ENCODE data around the gene SCAANT1. TPM values are rescaled to one million over a fixed set of nuclear protein-coding genes. Genes with fewer than 3 reads are reported as not detected.

SCAANT1 gene
- total RNA-seq, 1 experiment from 2014 or later, result not detected

DNA sequence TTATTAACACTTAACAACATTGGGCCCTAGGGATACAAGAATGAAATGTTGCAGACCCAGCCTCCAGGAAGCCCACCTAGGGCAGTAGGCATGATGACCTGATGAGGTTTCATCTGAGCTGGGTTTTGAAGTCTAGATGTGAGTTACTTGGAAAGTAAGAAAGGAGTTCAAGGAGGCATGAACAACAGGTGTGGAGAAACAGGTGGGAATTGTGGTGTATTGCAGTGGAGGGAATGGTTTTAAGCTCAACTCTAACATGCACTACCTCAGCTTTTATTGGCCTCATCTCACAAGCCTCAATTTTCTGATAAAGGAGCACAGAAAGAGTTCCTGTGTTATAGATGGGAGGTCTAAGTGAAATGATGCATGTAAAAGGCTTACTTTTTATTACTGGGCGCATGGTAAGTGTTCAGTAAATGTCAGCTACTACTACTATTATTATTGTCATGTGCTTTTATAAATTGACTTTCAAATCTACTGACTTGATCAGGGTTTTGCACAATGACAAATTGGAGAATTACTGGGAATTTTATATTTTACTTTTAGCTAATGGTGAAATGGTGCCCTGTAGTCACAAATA, 19.3 kb downstream of the SCAANT1 start:
- no peak overlapping the region for H4K5ac ChIP-seq (ENCODE audit: insufficient read length, low read depth, low read length)
- no peak overlapping the region for H2BK120ac ChIP-seq (ENCODE audit: low read depth, low read length, poor library complexity, severe bottlenecking)
- no peaks in the 10 kb centered on the region for H3K79me1 ChIP-seq (ENCODE audit: insufficient read depth, low read depth, low read length, poor library complexity, severe bottlenecking)
- H3K36me3 Mint-ChIP-seq (ENCODE audit: insufficient read depth in 1 of 3, low read depth in 3 of 3), result peaks cover 0 to 2% (median 0%) of the 10 kb centered on the region in 3 experiments; a peak in 2 of 7 replicates
- no peak overlapping the region for H2BK12ac ChIP-seq (ENCODE audit: insufficient read length, low read depth, low read length)
- H2AFZ ChIP-seq (ENCODE audit: low read length), result no peak overlapping the region
- TF ChIP-seq, protein P1, sequence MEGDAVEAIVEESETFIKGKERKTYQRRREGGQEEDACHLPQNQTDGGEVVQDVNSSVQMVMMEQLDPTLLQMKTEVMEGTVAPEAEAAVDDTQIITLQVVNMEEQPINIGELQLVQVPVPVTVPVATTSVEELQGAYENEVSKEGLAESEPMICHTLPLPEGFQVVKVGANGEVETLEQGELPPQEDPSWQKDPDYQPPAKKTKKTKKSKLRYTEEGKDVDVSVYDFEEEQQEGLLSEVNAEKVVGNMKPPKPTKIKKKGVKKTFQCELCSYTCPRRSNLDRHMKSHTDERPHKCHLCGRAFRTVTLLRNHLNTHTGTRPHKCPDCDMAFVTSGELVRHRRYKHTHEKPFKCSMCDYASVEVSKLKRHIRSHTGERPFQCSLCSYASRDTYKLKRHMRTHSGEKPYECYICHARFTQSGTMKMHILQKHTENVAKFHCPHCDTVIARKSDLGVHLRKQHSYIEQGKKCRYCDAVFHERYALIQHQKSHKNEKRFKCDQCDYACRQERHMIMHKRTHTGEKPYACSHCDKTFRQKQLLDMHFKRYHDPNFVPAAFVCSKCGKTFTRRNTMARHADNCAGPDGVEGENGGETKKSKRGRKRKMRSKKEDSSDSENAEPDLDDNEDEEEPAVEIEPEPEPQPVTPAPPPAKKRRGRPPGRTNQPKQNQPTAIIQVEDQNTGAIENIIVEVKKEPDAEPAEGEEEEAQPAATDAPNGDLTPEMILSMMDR (conservative IDR thresholded peaks at IDR 0.05), result no peak
- peaks cover 14 to 20% of the 10 kb centered on the region in 2 experiments for H3K4me1 Mint-ChIP-seq
- no peak overlapping the region for H4K91ac ChIP-seq (ENCODE audit: insufficient read length, low read depth, low read length)
- no peak overlapping the region for H4K8ac ChIP-seq (replicated peaks; ENCODE audit: insufficient read length, low read depth, low read length)
- no peaks in the 10 kb centered on the region for H3K23me2 ChIP-seq (ENCODE audit: insufficient read length, low read depth, low read length, poor library complexity, severe bottlenecking)
- no peaks in the 10 kb centered on the region for H3K27me3 Mint-ChIP-seq (ENCODE audit: low read depth)
- H2BK20ac ChIP-seq (ENCODE audit: low read depth, low read length, poor library complexity, severe bottlenecking), result no peak overlapping the region
- no peak overlapping the region for H3K14ac ChIP-seq (ENCODE audit: insufficient read depth, low read length)
- no peak overlapping the region for H2AK5ac ChIP-seq (ENCODE audit: insufficient read length, low read length)
- no peak overlapping the region for H3K56ac ChIP-seq (ENCODE audit: insufficient read length, low read depth, low read length)
- H4K20me1 ChIP-seq (ENCODE audit: control insufficient read depth, insufficient read depth, insufficient read length), result no peaks in the 10 kb centered on the region
- H3K9me3 ChIP-seq (ENCODE audit: control insufficient read depth, low read depth, low read length), result no peaks in the 10 kb centered on the region
- no peak overlapping the region for H3K18ac ChIP-seq (ENCODE audit: insufficient read length, low read depth, low read length)
- H3K27ac Mint-ChIP-seq, result no peak overlapping the region
- no peak overlapping the region for H2BK5ac ChIP-seq (ENCODE audit: insufficient read length, low read length)
- no peak overlapping the region for H2BK15ac ChIP-seq (ENCODE audit: low read depth, low read length)
- 0 out of 2 replicates have a peak, but pooled peaks cover 2% of the 10 kb centered on the region for H3K79me2 ChIP-seq (ENCODE audit: insufficient read depth, low read length)
- no peak overlapping the region for H3K4me2 ChIP-seq (ENCODE audit: insufficient read depth, insufficient read length, low read length)
- H3T11ph ChIP-seq (ENCODE audit: low read length), result no peak overlapping the region
- H3K23ac ChIP-seq (ENCODE audit: insufficient read length, low read depth, low read length), result no peak overlapping the region
- no peak overlapping the region for H3K4me3 Mint-ChIP-seq
- H3K4me1 ChIP-seq (ENCODE audit: insufficient read depth, low read length), result peaks cover 2% of the 10 kb centered on the region; the same call in 1 of the 2 replicates
- WGBS (ENCODE audit: extremely low coverage, insufficient read length, low lambda C conversion rate), result no CpG with 5 or more reads among the region's 1 CpG
- H3K4ac ChIP-seq (ENCODE audit: low read depth, low read length), result no peak overlapping the region
- no peak for DNase-seq
- H3K9me3 Mint-ChIP-seq, result no peaks in the 10 kb centered on the region
- H3K27ac ChIP-seq (ENCODE audit: insufficient read length, low read depth, low read length), result no peak overlapping the region
- no peak overlapping the region for H3K9ac ChIP-seq (ENCODE audit: extremely low read depth, insufficient read length, low read length)
- no peaks in the 10 kb centered on the region for H3K27me3 ChIP-seq (ENCODE audit: insufficient read depth, low read length)

Data from H9 (cell line).